Activated CD4-positive, alpha-beta T cell treated with anti-CD3 and anti-CD28 coated beads, Interleukin-2, amount 50 U/mL, for 24 hours (primary cell): Measurements from ENCODE around the gene TAS2R40.
"Not testable (repeated sequence)": the region's sequence is repeated elsewhere in the genome, so short reads cannot be mapped to it uniquely, and the experiment has no call there.

Experiments
- DNase-seq, 2 donors: peaks; one replicate each; pipeline ENCODE4 v3.0.0-alpha.2; 2020; ENCODE audit warnings: low read depth in 1 of 2, low spot score in 1 of 2

TAS2R40 gene

DNA sequence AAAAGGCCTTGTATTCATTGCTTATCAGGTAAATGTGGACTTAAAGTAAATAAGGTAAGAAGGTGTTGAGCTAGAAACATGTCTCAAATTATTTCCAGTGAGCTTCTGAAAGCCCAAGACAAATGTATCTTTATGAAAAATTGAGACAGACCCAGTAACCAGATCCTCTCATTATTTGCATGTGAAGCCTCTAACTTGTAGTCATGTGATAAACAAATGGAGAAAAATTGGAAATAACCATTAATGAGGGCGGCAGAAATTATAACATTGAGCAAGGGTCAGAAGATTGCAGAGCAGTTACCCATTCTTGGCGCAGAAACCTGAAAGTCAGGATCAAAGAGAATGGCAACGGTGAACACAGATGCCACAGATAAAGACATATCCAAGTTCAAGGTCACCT, at the start of gene TAS2R40:
Gene TAS2R40, plus strand, starts transcription at position 301 of the 400 bp plus-strand sequence. Its CDS starts 42 bp downstream, at position 343.
- DNase-seq: no peak

GRCh38 chr7:143172354-143172753, 49.5 kb upstream of the TAS2R40 start:
- DNase-seq: no peak

DNA sequence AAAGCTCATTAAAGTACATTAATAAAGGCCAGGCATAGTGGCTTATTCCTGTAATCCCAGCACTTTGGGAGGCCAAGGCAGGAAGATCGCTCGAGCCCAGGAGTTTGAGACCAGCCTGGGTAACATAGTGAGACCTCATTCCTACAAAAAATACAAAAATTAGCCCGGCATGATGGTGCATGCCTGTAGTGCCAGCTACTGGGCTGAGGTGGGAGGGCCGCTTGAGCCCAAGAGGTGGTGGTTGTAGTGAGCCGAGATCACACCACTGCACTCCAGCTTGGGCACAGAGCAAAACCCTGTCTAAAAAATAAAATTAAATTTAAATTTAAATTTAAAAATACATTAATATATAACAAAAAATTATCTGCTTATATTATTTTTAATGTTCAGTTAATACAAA, 45.7 kb upstream of the TAS2R40 start:
- no peak for DNase-seq

DNA sequence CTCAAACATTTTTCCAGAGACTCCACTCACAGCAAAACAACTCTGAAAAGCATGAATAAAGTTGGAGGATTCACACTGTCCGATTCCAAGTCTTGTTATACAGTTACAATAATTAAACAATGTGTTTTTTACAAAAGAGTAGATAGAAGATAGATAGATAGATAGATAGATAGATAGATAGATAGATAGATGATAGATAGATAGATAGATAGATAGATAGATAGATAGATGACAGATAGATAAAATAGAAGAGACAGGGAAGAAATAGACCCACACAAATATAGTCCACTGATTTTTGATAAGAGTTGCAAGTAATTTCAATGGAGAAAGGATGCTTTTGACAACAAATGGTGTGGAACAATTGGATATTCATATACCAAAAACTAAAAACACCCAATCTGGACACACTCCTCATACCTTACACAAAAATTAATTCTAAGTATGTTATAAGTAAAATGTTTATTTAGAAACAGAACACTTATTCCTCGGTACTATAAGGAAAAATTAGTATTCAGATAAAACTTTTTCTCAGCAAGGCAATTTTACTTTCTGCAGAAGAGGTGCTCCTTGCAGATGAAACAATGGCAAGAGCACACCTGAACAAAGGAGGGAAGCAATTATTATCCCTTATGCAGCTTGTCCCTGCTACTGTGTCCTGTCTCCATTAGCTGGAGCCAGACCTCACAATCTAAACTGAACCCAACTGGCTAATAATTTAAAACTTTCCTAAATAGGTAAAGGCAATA, 44.3 kb upstream of the TAS2R40 start:
- DNase-seq: no peak

DNA sequence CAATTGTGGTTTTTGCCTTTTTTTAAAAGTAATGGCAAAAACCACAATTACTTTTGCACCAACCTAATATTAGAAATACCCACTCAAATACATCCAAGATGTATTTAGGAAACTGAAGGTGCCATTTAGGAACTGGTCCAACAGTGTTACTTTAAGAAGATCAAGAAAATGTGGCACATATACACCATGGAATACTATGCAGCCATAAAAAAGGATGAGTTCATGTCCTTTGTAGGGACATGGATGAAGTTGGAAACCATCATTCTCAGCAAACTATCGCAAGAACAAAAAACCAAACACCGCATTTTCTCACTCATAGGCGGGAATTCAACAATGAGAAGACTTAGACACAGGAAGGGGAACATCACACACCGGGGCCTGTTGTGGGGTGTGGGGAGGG, 41.1 kb upstream of the TAS2R40 start:
- DNase-seq: not testable (repeated sequence)

- DNase-seq: no peak
These were observed 40.5 kb upstream of the TAS2R40 start for GRCh38 chr7:143181349-143181748.

GRCh38 chr7:143183024-143183423, 38.8 kb upstream of the TAS2R40 start, which contains the start of gene TAS2R39:
TSS of gene TAS2R39 (plus strand) at chr7:143183419. CDS start at chr7:143183419, 0 bp downstream.
- DNase-seq: no peak

DNA sequence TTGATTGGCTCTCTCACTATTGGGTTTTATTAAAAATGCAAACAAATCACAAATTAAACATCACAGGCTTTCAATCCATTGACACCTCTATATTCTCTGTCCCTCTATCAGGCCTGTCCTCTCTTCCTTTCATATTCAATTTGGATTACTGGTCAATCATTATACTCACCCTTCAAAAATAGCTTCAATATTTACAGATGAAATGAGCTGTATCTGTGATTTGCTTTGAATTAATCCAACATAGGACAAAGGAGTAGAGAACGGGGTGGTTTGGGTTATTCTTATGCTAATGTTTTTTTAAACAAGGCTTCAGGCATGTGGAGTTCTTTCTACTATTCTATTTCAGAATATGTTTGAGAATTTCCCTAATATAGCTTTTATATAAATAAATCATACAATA, 36.3 kb upstream of the TAS2R40 start:
- no peak for DNase-seq

DNA sequence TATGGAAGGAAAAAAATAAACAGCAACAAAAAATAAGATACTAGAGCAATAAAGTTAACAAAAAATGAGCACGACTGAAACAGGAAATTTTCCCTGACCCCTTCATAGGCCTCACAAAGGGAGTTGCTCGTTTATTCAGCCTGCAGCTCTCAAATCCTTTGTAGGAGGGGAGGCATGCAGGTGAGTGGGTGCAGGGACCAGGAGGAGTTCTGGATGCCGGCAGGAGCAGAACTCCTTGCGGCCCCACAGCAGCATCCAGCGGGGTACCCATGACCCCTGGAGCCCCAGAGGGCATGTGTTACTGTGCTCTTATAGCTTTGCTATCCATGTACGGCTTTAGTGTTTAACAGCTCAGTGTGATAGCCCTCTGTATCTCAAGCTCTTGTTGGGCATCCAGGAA, 32.8 kb upstream of the TAS2R40 start:
- no peak for DNase-seq

- no peak for DNase-seq
These were observed 28.0 kb upstream of the TAS2R40 start for GRCh38 chr7:143193880-143194279.

GRCh38 chr7:143199040-143199439, 22.8 kb upstream of the TAS2R40 start:
- DNase-seq: no peak

GRCh38 chr7:143202161-143202560, 19.7 kb upstream of the TAS2R40 start:
- no peak for DNase-seq

GRCh38 chr7:143203386-143203785, 18.5 kb upstream of the TAS2R40 start:
- no peak for DNase-seq

- no peak for DNase-seq
These were observed 16.1 kb upstream of the TAS2R40 start for GRCh38 chr7:143205560-143206293.

DNA sequence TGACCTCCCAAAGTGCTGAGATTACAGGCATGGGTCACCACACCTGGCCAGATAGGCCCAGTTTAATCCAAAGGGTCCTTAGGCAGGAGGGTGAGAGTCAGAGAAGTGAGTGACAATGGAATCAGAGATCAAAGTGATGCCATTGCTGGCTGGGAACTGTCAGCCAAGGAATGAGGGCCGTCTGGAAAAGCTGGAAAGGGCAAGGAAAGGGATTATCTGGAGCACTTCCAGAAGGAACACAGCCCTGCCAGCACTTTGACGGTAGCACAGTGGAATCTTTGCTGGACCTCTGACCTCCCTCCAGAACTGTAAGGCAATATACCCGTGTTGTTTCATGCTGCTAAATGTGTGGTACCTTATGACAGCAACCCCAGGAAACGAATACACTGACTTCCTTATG, 11.3 kb upstream of the TAS2R40 start:
- DNase-seq: no peak

DNA sequence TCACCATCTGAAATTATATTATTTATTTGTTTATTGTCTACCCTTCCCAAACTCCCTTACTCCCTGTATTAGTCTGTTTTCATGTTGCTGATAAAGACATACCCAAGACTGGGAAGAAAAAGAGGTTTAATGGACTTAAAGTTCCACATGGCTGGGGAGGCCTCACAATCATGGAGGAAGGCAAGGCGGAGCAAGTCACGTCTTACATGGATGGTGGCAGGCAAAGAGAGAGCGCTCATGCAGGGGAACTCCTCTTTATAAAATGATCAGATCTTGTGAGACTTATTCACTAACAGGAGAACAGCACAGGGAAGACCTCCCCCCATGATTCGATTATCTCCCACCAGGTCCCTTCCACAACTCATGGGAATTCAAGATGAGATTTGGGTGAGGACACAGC, 8.4 kb upstream of the TAS2R40 start:
- not testable (repeated sequence) for DNase-seq

GRCh38 chr7:143214789-143215679, 6.8 kb upstream of the TAS2R40 start:
- DNase-seq: peak in 1 of 2 donors; percentile 54

- no peak for DNase-seq
These were observed 5.7 kb upstream of the TAS2R40 start for GRCh38 chr7:143216151-143216550.

DNA sequence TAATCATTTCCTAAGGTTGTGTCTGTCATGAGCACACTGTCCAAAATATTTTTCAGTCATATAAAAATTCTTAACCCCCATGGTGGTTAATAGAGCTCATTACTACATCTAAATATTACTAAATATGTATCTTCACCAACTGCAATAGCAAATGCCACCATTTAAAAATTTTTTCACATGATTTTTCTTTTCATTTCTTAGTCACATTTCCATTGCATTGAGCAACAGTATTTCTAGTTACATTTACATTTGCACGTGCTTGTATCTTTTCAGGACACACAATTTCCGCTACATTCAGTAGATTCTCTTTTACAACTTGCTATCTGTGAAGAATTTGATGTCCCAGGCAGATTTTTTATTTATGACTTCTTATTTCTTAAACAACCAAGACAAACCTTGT, 5.2 kb upstream of the TAS2R40 start:
- no peak for DNase-seq

DNA sequence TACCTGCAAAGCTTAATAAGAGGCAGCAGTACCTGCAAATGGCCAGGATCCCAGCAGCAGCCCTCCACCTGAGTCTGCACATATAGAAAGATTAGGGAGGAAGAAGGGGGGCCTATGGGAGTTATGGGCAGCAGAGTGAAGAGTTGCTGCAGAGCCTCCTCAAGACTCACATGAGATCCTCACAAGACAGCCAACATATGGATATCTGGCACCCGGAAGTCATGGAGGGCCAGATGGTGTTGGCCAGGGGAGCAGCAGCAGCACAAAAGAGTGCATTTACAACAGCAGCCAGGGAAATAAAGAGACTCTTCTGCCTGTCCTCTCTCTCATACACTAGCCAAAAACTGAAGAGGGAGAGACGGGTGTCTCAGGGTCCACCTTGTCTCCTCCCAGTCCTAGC, 4.0 kb upstream of the TAS2R40 start:
- DNase-seq: no peak

DNA sequence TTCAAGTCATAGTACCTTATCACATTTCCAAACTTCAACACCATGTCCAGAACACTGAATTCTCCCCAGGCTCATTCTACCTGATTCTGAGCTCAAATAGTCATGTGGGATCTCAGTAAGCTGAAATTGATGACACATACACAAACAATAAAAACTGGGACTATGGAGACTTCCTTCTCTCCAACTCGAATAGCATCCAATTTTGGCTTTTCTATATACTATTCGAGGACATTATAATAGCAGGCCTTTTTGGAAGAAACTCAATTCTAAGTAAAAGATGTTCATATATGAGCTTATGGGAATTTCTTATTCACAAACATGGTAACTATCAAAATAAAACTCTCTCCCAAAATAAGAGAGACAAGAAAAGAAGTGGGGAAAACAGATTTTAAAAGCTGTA, 551 bp upstream of the TAS2R40 start:
- no peak for DNase-seq
